ENCODE measurements around the gene NEUROG2.
"Not testable (repeated sequence)": the region's sequence is repeated elsewhere in the genome, so short reads cannot be mapped to it uniquely, and the experiment has no call there.

NEUROG2 gene

GRCh38 chr4:112546476-112546875 is 30.5 kb upstream of the NEUROG2 start:
- Histone ChIP-seq H3K27me3 (ENCODE audit: control insufficient read depth, insufficient read depth, low read length, poor library complexity, severe bottlenecking) (no peaks in the 10 kb centered on the region), H3K4me3 (ENCODE audit: insufficient read depth, low read depth, low read length) (no peak overlapping the region), H3K36me3 (ENCODE audit: control insufficient read depth, insufficient read depth, low read length) (no peaks in the 10 kb centered on the region), H3K9me3 (ENCODE audit: control insufficient read depth, low read length) (no peaks in the 10 kb centered on the region), H3K27ac (ENCODE audit: insufficient read depth, low read depth, low read length, poor library complexity, severe bottlenecking) (no peak overlapping the region), H3K4me1 (ENCODE audit: control insufficient read depth, insufficient read depth, low read length) (no peaks in the 10 kb centered on the region)
- WGBS, 2 experiments = 88 to 95% methylated on average over 2 of the region's 2 CpGs

DNA sequence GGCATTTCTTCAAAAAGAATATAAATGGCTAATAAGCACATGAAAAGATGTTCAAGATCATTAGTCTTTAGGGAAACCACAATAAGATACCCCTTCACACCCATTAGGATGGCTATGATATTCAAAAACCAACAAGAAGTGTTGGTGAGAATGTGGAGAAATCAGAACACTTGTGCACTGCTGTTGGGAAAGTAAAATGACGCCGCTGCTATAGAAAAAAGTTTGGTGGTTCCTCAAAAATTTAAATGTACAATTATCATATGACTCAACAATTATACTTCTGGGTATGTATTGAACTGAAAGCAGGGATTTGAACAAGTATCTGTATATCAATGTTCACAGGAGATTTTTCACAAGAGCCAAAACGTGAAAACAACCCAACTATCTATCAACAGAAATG is 29.4 kb upstream of the NEUROG2 start:
- Histone ChIP-seq H3K27ac (ENCODE audit: insufficient read depth, low read depth, low read length, poor library complexity, severe bottlenecking) (no peak overlapping the region), H3K4me1 (ENCODE audit: control insufficient read depth, insufficient read depth, low read length) (no peaks in the 10 kb centered on the region), H3K9me3 (ENCODE audit: control insufficient read depth, low read length) (no peaks in the 10 kb centered on the region), H3K4me3 (ENCODE audit: insufficient read depth, low read depth, low read length) (no peak overlapping the region), H3K27me3 (ENCODE audit: control insufficient read depth, insufficient read depth, low read length, poor library complexity, severe bottlenecking) (no peaks in the 10 kb centered on the region), H3K36me3 (ENCODE audit: control insufficient read depth, insufficient read depth, low read length) (no peaks in the 10 kb centered on the region)
- 86 to 100% methylated on average over 2 of the region's 3 CpGs for WGBS, 2 experiments

GRCh38 chr4:112540695-112541094 is 24.7 kb upstream of the NEUROG2 start:
- 100% methylated on average over 1 of the region's 1 CpG; no CpG with 5 or more reads in 1 of the 2 experiments for WGBS, 2 experiments
- Histone ChIP-seq H3K4me1 (ENCODE audit: control insufficient read depth, insufficient read depth, low read length) (no peaks in the 10 kb centered on the region), H3K27ac (ENCODE audit: insufficient read depth, low read depth, low read length, poor library complexity, severe bottlenecking) (no peak overlapping the region), H3K36me3 (ENCODE audit: control insufficient read depth, insufficient read depth, low read length) (no peaks in the 10 kb centered on the region), H3K27me3 (ENCODE audit: control insufficient read depth, insufficient read depth, low read length, poor library complexity, severe bottlenecking) (no peaks in the 10 kb centered on the region), H3K4me3 (ENCODE audit: insufficient read depth, low read depth, low read length) (no peak overlapping the region), H3K9me3 (ENCODE audit: control insufficient read depth, low read length) (no peaks in the 10 kb centered on the region)

DNA sequence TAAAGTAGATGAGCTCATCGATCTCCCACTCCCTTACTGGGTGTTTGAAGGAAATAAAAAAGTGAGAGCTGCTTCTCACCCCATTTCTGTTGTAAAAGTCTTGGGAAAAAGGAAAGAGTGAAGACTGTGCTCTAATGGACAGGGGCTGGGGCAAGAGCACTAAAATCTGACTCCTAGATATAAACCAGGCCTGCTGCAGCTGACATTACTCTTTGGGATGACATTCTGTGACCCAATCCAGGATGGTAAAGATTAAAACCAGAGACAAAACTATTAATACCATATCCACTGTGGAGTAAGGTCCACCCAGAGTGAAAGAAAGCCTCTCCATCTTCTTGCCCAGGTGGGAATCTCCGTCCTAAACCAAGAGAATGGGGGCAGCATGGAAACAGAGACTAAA is 20.1 kb upstream of the NEUROG2 start:
- Histone ChIP-seq H3K4me3 (ENCODE audit: insufficient read depth, low read depth, low read length) (no peak overlapping the region), H3K9me3 (ENCODE audit: control insufficient read depth, low read length) (no peaks in the 10 kb centered on the region), H3K36me3 (ENCODE audit: control insufficient read depth, insufficient read depth, low read length) (no peaks in the 10 kb centered on the region), H3K27me3 (ENCODE audit: control insufficient read depth, insufficient read depth, low read length, poor library complexity, severe bottlenecking) (no peaks in the 10 kb centered on the region), H3K27ac (ENCODE audit: insufficient read depth, low read depth, low read length, poor library complexity, severe bottlenecking) (no peak overlapping the region), H3K4me1 (ENCODE audit: control insufficient read depth, insufficient read depth, low read length) (no peaks in the 10 kb centered on the region)
- WGBS, 2 experiments = 90 to 96% methylated on average over 2 of the region's 2 CpGs

DNA sequence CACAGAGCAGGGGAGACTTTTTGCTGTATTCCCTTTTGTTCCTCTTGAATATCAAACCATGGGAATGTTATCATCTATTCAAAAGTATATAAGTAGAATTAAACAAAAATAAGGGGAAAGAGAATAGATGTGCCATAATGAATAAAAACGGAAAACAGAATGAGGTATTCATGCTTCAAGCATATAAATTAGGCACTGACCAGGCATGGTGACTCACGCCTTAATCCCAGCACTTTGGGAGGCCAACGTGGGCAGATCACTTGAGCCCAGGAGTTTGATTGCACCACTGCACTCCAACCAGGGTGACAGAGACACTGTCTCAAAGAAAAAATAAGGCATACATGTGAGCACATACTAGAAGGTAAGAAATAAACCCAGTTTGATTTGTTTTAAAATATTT is 16.3 kb upstream of the NEUROG2 start:
- 80 to 84% methylated on average over 3 of the region's 3 CpGs for WGBS, 2 experiments
- H3K27ac ChIP-seq (ENCODE audit: insufficient read depth, low read depth, low read length, poor library complexity, severe bottlenecking) = no peak overlapping the region
- H3K36me3 ChIP-seq (ENCODE audit: control insufficient read depth, insufficient read depth, low read length) = no peaks in the 10 kb centered on the region
- H3K4me1 ChIP-seq (ENCODE audit: control insufficient read depth, insufficient read depth, low read length) = no peaks in the 10 kb centered on the region
- H3K9me3 ChIP-seq (ENCODE audit: control insufficient read depth, low read length) = no peaks in the 10 kb centered on the region
- no peak overlapping the region for H3K4me3 ChIP-seq (ENCODE audit: insufficient read depth, low read depth, low read length)
- no peaks in the 10 kb centered on the region for H3K27me3 ChIP-seq (ENCODE audit: control insufficient read depth, insufficient read depth, low read length, poor library complexity, severe bottlenecking)

GRCh38 chr4:112531146-112531545 is 15.2 kb upstream of the NEUROG2 start:
- Histone ChIP-seq H3K4me1 (ENCODE audit: control insufficient read depth, insufficient read depth, low read length) (no peaks in the 10 kb centered on the region), H3K4me3 (ENCODE audit: insufficient read depth, low read depth, low read length) (no peak overlapping the region)
- WGBS, 2 experiments = 81 to 93% methylated on average over 1 of the region's 1 CpG

DNA sequence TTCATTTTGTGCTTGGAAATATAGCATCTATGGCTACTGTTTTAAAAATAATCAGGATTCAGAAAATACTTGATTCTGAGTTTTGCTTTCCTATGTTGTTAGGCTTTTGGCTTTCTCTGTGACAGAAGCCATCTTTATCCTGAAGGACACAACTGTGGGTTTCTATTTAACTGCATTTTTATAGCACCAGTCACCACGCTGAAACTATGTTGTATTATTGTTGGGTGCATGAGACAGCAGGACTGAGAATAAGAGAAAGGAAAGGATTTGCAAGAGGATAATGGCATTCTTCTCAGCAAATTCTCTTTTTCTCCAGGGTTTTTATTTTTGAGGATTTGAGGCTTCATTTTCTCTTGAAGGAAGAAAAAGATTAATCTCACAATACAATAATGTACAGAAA is 10.1 kb upstream of the NEUROG2 start:
- Histone ChIP-seq H3K9me3 (ENCODE audit: control insufficient read depth, low read length) (no peaks in the 10 kb centered on the region), H3K4me1 (ENCODE audit: control insufficient read depth, insufficient read depth, low read length) (peaks cover 13% of the 10 kb centered on the region), H3K36me3 (ENCODE audit: control insufficient read depth, insufficient read depth, low read length) (no peaks in the 10 kb centered on the region), H3K27me3 (ENCODE audit: control insufficient read depth, insufficient read depth, low read length, poor library complexity, severe bottlenecking) (peaks cover 51% of the 10 kb centered on the region), H3K27ac (ENCODE audit: insufficient read depth, low read depth, low read length, poor library complexity, severe bottlenecking) (no peak overlapping the region), H3K4me3 (ENCODE audit: insufficient read depth, low read depth, low read length) (no peak overlapping the region)
- WGBS, 2 experiments = 31% methylated on average over 1 of the region's 1 CpG; no CpG with 5 or more reads in 1 of the 2 experiments

More at GRCh38 chr4:112531146-112531545, 15.2 kb upstream of the NEUROG2 start:
- H3K27me3 ChIP-seq (ENCODE audit: control insufficient read depth, insufficient read depth, low read length, poor library complexity, severe bottlenecking) = peaks cover under 1% of the 10 kb centered on the region
- no peaks in the 10 kb centered on the region for H3K36me3 ChIP-seq (ENCODE audit: control insufficient read depth, insufficient read depth, low read length)
- H3K9me3 ChIP-seq (ENCODE audit: control insufficient read depth, low read length) = no peaks in the 10 kb centered on the region
- no peak overlapping the region for H3K27ac ChIP-seq (ENCODE audit: insufficient read depth, low read depth, low read length, poor library complexity, severe bottlenecking)

- H3K36me3 ChIP-seq (ENCODE audit: control insufficient read depth, insufficient read depth, low read length) = no peaks in the 10 kb centered on the region
- 1% methylated on average over 46 of the region's 46 CpGs for WGBS, 2 experiments
- H3K9me3 ChIP-seq (ENCODE audit: control insufficient read depth, low read length) = no peaks in the 10 kb centered on the region
- peak overlapping the region; percentile 24 for H3K4me3 ChIP-seq (ENCODE audit: insufficient read depth, low read depth, low read length)
- H3K4me1 ChIP-seq (ENCODE audit: control insufficient read depth, insufficient read depth, low read length) = peaks cover 27% of the 10 kb centered on the region
- no peak overlapping the region for H3K27ac ChIP-seq (ENCODE audit: insufficient read depth, low read depth, low read length, poor library complexity, severe bottlenecking)
- H3K27me3 ChIP-seq (ENCODE audit: control insufficient read depth, insufficient read depth, low read length, poor library complexity, severe bottlenecking) = peaks cover 73% of the 10 kb centered on the region
Measured at GRCh38 chr4:112523764-112524505, 8.0 kb upstream of the NEUROG2 start.

GRCh38 chr4:112523008-112523721 is 7.2 kb upstream of the NEUROG2 start:
- Histone ChIP-seq H3K4me1 (ENCODE audit: control insufficient read depth, insufficient read depth, low read length) (peaks cover 27% of the 10 kb centered on the region), H3K27me3 (ENCODE audit: control insufficient read depth, insufficient read depth, low read length, poor library complexity, severe bottlenecking) (peaks cover 80% of the 10 kb centered on the region), H3K4me3 (ENCODE audit: insufficient read depth, low read depth, low read length) (peak overlapping the region; percentile 14), H3K9me3 (ENCODE audit: control insufficient read depth, low read length) (no peaks in the 10 kb centered on the region), H3K27ac (ENCODE audit: insufficient read depth, low read depth, low read length, poor library complexity, severe bottlenecking) (no peak overlapping the region), H3K36me3 (ENCODE audit: control insufficient read depth, insufficient read depth, low read length) (no peaks in the 10 kb centered on the region)
- 1% methylated on average over 37 of the region's 37 CpGs for WGBS, 2 experiments

- H3K9me3 ChIP-seq (ENCODE audit: control insufficient read depth, low read length); H3K27ac ChIP-seq (ENCODE audit: insufficient read depth, low read depth, low read length, poor library complexity, severe bottlenecking); H3K36me3 ChIP-seq (ENCODE audit: control insufficient read depth, insufficient read depth, low read length); H3K4me3 ChIP-seq (ENCODE audit: insufficient read depth, low read depth, low read length): not testable (repeated sequence)
- Histone ChIP-seq H3K27me3 (ENCODE audit: control insufficient read depth, insufficient read depth, low read length, poor library complexity, severe bottlenecking) (peaks cover 88% of the 10 kb centered on the region), H3K4me1 (ENCODE audit: control insufficient read depth, insufficient read depth, low read length) (peaks cover 31% of the 10 kb centered on the region)
- WGBS, 2 experiments = 8 to 9% methylated on average over 17 of the region's 17 CpGs
Measured at GRCh38 chr4:112522431-112522830, 6.5 kb upstream of the NEUROG2 start.

Measured in ectodermal cell (in vitro differentiated cells).